Lower lobe of right lung (tissue), 2 donors: Measurements from ENCODE around the gene PTPRN2. TPM values are rescaled to one million over a fixed set of nuclear protein-coding genes. Genes with fewer than 3 reads are reported as not detected.

Experiments used
- ATAC-seq, 2 donors: fragments of 200-7000 bp; cut with Tn5 transposase; one replicate each; pipeline ENCODE4 v1.9.1; 2020 to 2022; ENCODE audit warnings: mild to moderate bottlenecking in 2 of 2, moderate library complexity in 2 of 2
- DNase-seq: peaks from one replicate; pipeline ENCODE4 v3.0.0-alpha.2; 2020
- H3K27ac ChIP-seq: fragments of 200-600 bp; one replicate; pipeline ENCODE4 v1.8.0; 2022
- H3K27me3 ChIP-seq: fragments of 200-600 bp; one replicate; pipeline ENCODE4 v1.8.0; 2022; ENCODE audit warnings: low read depth
- H3K36me3 ChIP-seq: fragments of 200-600 bp; one replicate; pipeline ENCODE4 v1.8.0; 2022; ENCODE audit warnings: mild to moderate bottlenecking
- H3K4me1 ChIP-seq: fragments of 200-600 bp; one replicate; pipeline ENCODE4 v1.8.0; 2022
- H3K4me3 ChIP-seq: fragments of 200-600 bp; one replicate; pipeline ENCODE4 v1.8.0; 2022; ENCODE audit warnings: mild to moderate bottlenecking
- H3K9me3 ChIP-seq: fragments of 200-600 bp; one replicate; pipeline ENCODE4 v1.8.0; 2022
- CTCF ChIP-seq: fragments of 200-600 bp; IDR thresholded peaks from one replicate; pipeline ENCODE4 v1.8.0; 2022; ENCODE audit warnings: antibody characterized with exemption, mild to moderate bottlenecking
- intact Hi-C: fragments of 100-400 bp; cut with DNase I; formaldehyde crosslinking; loops from one replicate; pipeline ENCODE4 v1.11.0; 2022
- total RNA-seq: library from RNA; stranded (reverse); fragmentation: NEBNext Ultra II Directional; extraction: Animal tissue kit (Norgen Biotek cat#: 25700); gene quantifications from one replicate; pipeline ENCODE4 v1.2.1, GENCODE V29; 2021
- donor health status: DM: no; HTN: yes; CAD: no; lungs with severe emphysema.

Gene PTPRN2
- total RNA-seq, 1 donor from 2014 or later, result 6.8 TPM

GRCh38 chr7:158591944-158592343 lies 4.3 kb upstream of the PTPRN2 start:
- Histone ChIP-seq H3K9me3 (no peaks in the 10 kb centered on the region), H3K27ac (no peak overlapping the region), H3K36me3 (no peaks in the 10 kb centered on the region), H3K4me1 (peaks cover under 1% of the 10 kb centered on the region), H3K4me3 (no peak overlapping the region), H3K27me3 (peaks cover 9% of the 10 kb centered on the region)
- TF ChIP-seq CTCF, result no peak
- intact Hi-C loops, result no loop called here
- ATAC-seq (no peak), DNase-seq (no peak)

GRCh38 chr7:158590181-158590530 lies 2.5 kb upstream of the PTPRN2 start:
- peaks cover 27% of the 10 kb centered on the region for H3K27me3 ChIP-seq
- no peak overlapping the region for H3K27ac ChIP-seq
- no peak for TF ChIP-seq CTCF
- no peaks in the 10 kb centered on the region for H3K36me3 ChIP-seq
- peaks cover 15% of the 10 kb centered on the region for H3K4me1 ChIP-seq
- intact Hi-C loops, result no loop called here
- DNase-seq, result no peak
- H3K9me3 ChIP-seq, result no peaks in the 10 kb centered on the region
- H3K4me3 ChIP-seq, result no peak overlapping the region
- no peak for ATAC-seq

- Histone ChIP-seq H3K4me1 (peaks cover 15% of the 10 kb centered on the region), H3K4me3 (no peak overlapping the region), H3K9me3 (no peaks in the 10 kb centered on the region), H3K27me3 (peaks cover 32% of the 10 kb centered on the region), H3K27ac (no peak overlapping the region), H3K36me3 (no peaks in the 10 kb centered on the region)
- ATAC-seq (no peak), DNase-seq (no peak)
- TF ChIP-seq CTCF, result no peak
- intact Hi-C loops, result no loop called here
These were observed 2.0 kb upstream of the PTPRN2 start for GRCh38 chr7:158589653-158590052.

GRCh38 chr7:158588878-158589442 lies 1.3 kb upstream of the PTPRN2 start:
- Histone ChIP-seq H3K4me3 (no peak overlapping the region), H3K4me1 (peaks cover 15% of the 10 kb centered on the region), H3K36me3 (no peaks in the 10 kb centered on the region), H3K27me3 (peaks cover 39% of the 10 kb centered on the region), H3K9me3 (no peaks in the 10 kb centered on the region), H3K27ac (no peak overlapping the region)
- DNase-seq (no peak), ATAC-seq (no peak)
- no peak for TF ChIP-seq CTCF
- intact Hi-C loops, result no loop called here

- intact Hi-C loops, result no loop called here
- H3K27me3 ChIP-seq, result peaks cover 45% of the 10 kb centered on the region
- no peak for TF ChIP-seq CTCF
- ATAC-seq, result peak; percentile 13 to 25
- no peaks in the 10 kb centered on the region for H3K36me3 ChIP-seq
- no peak for DNase-seq
- peaks cover 15% of the 10 kb centered on the region for H3K4me1 ChIP-seq
- H3K4me3 ChIP-seq, result peak overlapping the region; percentile 38
- no peak overlapping the region for H3K27ac ChIP-seq
- H3K9me3 ChIP-seq, result no peaks in the 10 kb centered on the region
These were observed 658 bp upstream of the PTPRN2 start for GRCh38 chr7:158588085-158588877.
